ENCODE results near the gene C1orf50. TPM values are rescaled to one million over a fixed set of nuclear protein-coding genes. Genes with fewer than 3 reads are reported as not detected.

C1orf50 gene
- total RNA-seq, 1 experiment from 2014 or later = 3.4 TPM

DNA sequence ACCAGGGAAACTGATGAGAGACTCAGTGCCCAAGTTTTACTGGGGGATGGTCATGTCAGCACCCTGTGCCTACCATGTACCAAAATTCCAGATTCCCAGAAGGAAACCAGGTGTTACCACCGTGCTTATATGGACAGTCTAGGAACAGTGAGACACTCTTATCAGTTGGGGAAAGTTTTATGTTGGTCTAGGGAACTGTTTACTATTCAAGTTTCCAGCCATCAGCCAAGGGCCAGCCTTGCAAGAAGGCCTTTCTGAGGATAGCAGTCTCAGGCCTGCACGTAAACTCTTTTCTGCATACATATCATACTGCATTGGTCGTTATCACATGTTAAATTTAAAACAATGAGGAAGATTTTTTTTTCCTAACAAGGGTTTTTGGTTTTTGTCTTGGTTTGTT lies 30.4 kb downstream of the C1orf50 start:
- Histone ChIP-seq H3K9me3 (ENCODE audit: low read length) (no peaks in the 10 kb centered on the region), H3K4me2 (ENCODE audit: low read length) (no peak overlapping the region), H3K4me1 (ENCODE audit: insufficient read depth, low read length) (no peaks in the 10 kb centered on the region), H3K27me3 (ENCODE audit: low read length) (no peaks in the 10 kb centered on the region), H3K4me3 (ENCODE audit: low read length) (no peak overlapping the region), H3K9ac (ENCODE audit: low read length) (no peak overlapping the region), H3K27ac (ENCODE audit: low read length) (no peak overlapping the region), H3F3A (ENCODE audit: low read length, unreplicated experiment) (no peaks in the 10 kb centered on the region), H3K79me2 (ENCODE audit: low read length) (no peaks in the 10 kb centered on the region), H2AFZ (ENCODE audit: low read length) (no peak overlapping the region), H4K20me1 (ENCODE audit: low read length) (no peaks in the 10 kb centered on the region), H3K36me3 (ENCODE audit: low read depth, low read length) (no peaks in the 10 kb centered on the region), H3K9me2 (replicated peaks; ENCODE audit: low read length) (no peaks in the 10 kb centered on the region)
- CTCF ChIA-PET = no interaction called here
- BruUV-seq (replicated peaks) = no TSS peak
- no peak for TF ChIP-seq EZH2 (IDR thresholded peaks at IDR 0.05; ENCODE audit: low read length, unreplicated experiment)
- no peak for TF ChIP-seq EZH2phosphoT487 (IDR thresholded peaks at IDR 0.05; ENCODE audit: borderline replicate concordance, low read length)
- TF ChIP-seq, protein P1, sequence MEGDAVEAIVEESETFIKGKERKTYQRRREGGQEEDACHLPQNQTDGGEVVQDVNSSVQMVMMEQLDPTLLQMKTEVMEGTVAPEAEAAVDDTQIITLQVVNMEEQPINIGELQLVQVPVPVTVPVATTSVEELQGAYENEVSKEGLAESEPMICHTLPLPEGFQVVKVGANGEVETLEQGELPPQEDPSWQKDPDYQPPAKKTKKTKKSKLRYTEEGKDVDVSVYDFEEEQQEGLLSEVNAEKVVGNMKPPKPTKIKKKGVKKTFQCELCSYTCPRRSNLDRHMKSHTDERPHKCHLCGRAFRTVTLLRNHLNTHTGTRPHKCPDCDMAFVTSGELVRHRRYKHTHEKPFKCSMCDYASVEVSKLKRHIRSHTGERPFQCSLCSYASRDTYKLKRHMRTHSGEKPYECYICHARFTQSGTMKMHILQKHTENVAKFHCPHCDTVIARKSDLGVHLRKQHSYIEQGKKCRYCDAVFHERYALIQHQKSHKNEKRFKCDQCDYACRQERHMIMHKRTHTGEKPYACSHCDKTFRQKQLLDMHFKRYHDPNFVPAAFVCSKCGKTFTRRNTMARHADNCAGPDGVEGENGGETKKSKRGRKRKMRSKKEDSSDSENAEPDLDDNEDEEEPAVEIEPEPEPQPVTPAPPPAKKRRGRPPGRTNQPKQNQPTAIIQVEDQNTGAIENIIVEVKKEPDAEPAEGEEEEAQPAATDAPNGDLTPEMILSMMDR (conservative IDR thresholded peaks at IDR 0.05; ENCODE audit: low read depth, low read length) = no peak
- no peak for ATAC-seq
- no peak for DNase-seq
- intact Hi-C loops (cut with micrococcal nuclease) = no loop called here
- POLR2A ChIA-PET (ENCODE audit: unreplicated experiment) = no interaction called here

DNA sequence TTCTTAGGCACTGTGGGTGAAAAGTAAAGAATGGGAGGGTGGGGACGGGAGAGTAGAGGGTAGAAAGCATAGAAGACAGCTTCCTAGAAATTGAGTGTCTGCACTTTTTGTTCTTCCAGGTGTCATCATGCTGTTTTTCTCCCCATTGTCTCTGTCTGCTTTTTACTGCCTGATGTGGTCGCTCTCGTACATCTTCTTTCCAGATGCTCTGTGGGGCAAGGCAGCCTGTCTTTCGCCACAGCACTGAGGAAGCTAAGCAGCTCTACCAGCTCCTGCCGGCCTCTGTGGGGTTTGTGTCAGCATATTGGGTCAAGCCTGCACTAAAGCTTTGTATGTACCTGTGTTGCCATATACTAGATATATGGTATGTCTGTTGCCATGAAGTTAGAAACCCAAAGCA lies 30.9 kb downstream of the C1orf50 start:
- no peaks in the 10 kb centered on the region for H3K4me1 ChIP-seq (ENCODE audit: insufficient read depth, low read length)
- H3K9ac ChIP-seq (ENCODE audit: low read length) = no peak overlapping the region
- no peaks in the 10 kb centered on the region for H3K9me3 ChIP-seq (ENCODE audit: low read length)
- H3K4me2 ChIP-seq (ENCODE audit: low read length) = no peak overlapping the region
- no peak overlapping the region for H2AFZ ChIP-seq (ENCODE audit: low read length)
- DNase-seq = no peak
- no peaks in the 10 kb centered on the region for H3F3A ChIP-seq (ENCODE audit: low read length, unreplicated experiment)
- H3K79me2 ChIP-seq (ENCODE audit: low read length) = no peaks in the 10 kb centered on the region
- no peaks in the 10 kb centered on the region for H3K9me2 ChIP-seq (replicated peaks; ENCODE audit: low read length)
- CTCF ChIA-PET = no interaction called here
- H4K20me1 ChIP-seq (ENCODE audit: low read length) = no peaks in the 10 kb centered on the region
- no peaks in the 10 kb centered on the region for H3K36me3 ChIP-seq (ENCODE audit: low read depth, low read length)
- no peaks in the 10 kb centered on the region for H3K27me3 ChIP-seq (ENCODE audit: low read length)
- ATAC-seq = no peak
- H3K4me3 ChIP-seq (ENCODE audit: low read length) = no peak overlapping the region
- intact Hi-C loops (cut with micrococcal nuclease) = no loop called here
- no peak overlapping the region for H3K27ac ChIP-seq (ENCODE audit: low read length)
- TF ChIP-seq, protein P1 (conservative IDR thresholded peaks at IDR 0.05; ENCODE audit: low read depth, low read length) = no peak
- TF ChIP-seq EZH2 (IDR thresholded peaks at IDR 0.05; ENCODE audit: low read length, unreplicated experiment) (no peak), EZH2phosphoT487 (IDR thresholded peaks at IDR 0.05; ENCODE audit: borderline replicate concordance, low read length) (no peak)
- no TSS peak for BruUV-seq (replicated peaks)
- POLR2A ChIA-PET (ENCODE audit: unreplicated experiment) = no interaction called here

DNA sequence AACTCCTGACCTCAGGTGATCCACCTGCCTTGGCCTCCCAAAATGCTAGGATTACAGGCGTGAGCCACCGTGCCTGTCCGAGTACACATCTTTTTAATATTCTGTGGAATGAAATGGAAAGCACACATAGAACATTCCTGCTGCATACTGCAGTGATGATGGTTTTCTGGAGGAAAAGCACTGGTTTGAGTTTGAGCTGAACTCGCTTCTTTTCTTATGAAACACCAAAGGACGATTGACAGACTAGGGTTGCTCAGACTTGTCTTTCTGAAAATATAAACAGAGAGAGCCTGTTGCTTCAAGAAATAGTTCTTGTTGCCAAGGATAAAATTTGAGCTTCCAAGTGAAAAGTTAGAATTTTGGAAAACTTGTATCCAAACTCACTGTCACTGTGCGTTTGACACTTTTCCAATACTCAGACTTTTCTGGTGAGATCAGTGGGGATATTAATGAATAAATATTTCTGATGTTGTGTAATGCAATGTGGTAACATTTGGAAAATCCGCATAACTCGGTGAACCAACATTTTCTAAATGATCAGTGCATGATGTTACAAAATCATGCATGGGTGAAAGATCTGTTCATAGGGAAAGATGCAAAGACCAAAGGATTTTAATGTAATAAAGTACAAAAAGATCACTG lies 34.9 kb downstream of the C1orf50 start:
- H3K4me1 ChIP-seq (ENCODE audit: insufficient read depth, low read length) = no peaks in the 10 kb centered on the region
- no peaks in the 10 kb centered on the region for H3K9me3 ChIP-seq (ENCODE audit: low read length)
- no peaks in the 10 kb centered on the region for H3K79me2 ChIP-seq (ENCODE audit: low read length)
- no peak for TF ChIP-seq EZH2phosphoT487 (IDR thresholded peaks at IDR 0.05; ENCODE audit: borderline replicate concordance, low read length)
- TF ChIP-seq EZH2 (IDR thresholded peaks at IDR 0.05; ENCODE audit: low read length, unreplicated experiment) = no peak
- TF ChIP-seq, protein P1 (conservative IDR thresholded peaks at IDR 0.05; ENCODE audit: low read depth, low read length) = no peak
- DNase-seq (no peak), ATAC-seq (no peak)
- no peak overlapping the region for H2AFZ ChIP-seq (ENCODE audit: low read length)
- H3K27me3 ChIP-seq (ENCODE audit: low read length) = no peaks in the 10 kb centered on the region
- H3K9me2 ChIP-seq (replicated peaks; ENCODE audit: low read length) = no peaks in the 10 kb centered on the region
- ChIA-PET CTCF (no interaction called here), POLR2A (ENCODE audit: unreplicated experiment) (no interaction called here)
- no TSS peak for BruUV-seq (replicated peaks)
- H3F3A ChIP-seq (ENCODE audit: low read length, unreplicated experiment) = no peaks in the 10 kb centered on the region
- H3K27ac ChIP-seq (ENCODE audit: low read length) = no peak overlapping the region
- no peak overlapping the region for H3K9ac ChIP-seq (ENCODE audit: low read length)
- intact Hi-C loops (cut with micrococcal nuclease) = no loop called here
- H3K4me2 ChIP-seq (ENCODE audit: low read length) = no peak overlapping the region
- H3K4me3 ChIP-seq (ENCODE audit: low read length) = no peak overlapping the region
- H3K36me3 ChIP-seq (ENCODE audit: low read depth, low read length) = no peaks in the 10 kb centered on the region
- no peaks in the 10 kb centered on the region for H4K20me1 ChIP-seq (ENCODE audit: low read length)

Data from PC-3 (cell line).